Measurements from ENCODE around the gene ASIC2. TPM values are rescaled to one million over a fixed set of nuclear protein-coding genes. Genes with fewer than 3 reads are reported as not detected.

The ASIC2 gene
- total RNA-seq, 3 donors from 2014 or later = 0.84 to 4.6 (median 0.98) TPM

DNA sequence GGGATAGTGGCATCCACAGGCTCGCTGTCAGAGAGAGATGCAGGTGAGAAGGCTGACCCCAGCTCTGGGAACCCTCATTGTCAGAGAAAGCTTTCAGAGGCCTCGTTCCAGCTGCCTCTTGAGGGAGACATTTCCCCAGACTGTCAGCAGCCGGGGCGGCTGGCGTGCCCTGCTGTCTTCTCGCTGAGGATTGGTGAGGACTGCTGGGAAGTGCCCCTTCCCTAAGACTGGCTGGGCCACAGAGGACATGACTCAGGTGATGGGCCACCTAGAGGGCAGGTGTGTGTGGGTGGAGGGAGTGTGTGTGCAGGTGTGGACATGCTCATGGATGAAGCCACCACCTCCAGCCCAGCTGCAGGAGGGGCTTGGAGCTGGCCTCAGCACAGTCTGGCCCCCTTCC, 276.2 kb downstream of the ASIC2 start:
- Histone ChIP-seq H3K36me3 (ENCODE audit: low read depth) (no peaks in the 10 kb centered on the region), H3K9me3 (no peaks in the 10 kb centered on the region), H3K4me1 (ENCODE audit: low read depth) (no peaks in the 10 kb centered on the region), H3K4me3 (no peak overlapping the region)
- intact Hi-C loops (cut with DNase I, micrococcal nuclease) = no loop called here
- TF ChIP-seq, protein P1, sequence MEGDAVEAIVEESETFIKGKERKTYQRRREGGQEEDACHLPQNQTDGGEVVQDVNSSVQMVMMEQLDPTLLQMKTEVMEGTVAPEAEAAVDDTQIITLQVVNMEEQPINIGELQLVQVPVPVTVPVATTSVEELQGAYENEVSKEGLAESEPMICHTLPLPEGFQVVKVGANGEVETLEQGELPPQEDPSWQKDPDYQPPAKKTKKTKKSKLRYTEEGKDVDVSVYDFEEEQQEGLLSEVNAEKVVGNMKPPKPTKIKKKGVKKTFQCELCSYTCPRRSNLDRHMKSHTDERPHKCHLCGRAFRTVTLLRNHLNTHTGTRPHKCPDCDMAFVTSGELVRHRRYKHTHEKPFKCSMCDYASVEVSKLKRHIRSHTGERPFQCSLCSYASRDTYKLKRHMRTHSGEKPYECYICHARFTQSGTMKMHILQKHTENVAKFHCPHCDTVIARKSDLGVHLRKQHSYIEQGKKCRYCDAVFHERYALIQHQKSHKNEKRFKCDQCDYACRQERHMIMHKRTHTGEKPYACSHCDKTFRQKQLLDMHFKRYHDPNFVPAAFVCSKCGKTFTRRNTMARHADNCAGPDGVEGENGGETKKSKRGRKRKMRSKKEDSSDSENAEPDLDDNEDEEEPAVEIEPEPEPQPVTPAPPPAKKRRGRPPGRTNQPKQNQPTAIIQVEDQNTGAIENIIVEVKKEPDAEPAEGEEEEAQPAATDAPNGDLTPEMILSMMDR (IDR thresholded peaks at IDR 0.05) = no peak
- ATAC-seq (no peak), DNase-seq (no peak)

DNA sequence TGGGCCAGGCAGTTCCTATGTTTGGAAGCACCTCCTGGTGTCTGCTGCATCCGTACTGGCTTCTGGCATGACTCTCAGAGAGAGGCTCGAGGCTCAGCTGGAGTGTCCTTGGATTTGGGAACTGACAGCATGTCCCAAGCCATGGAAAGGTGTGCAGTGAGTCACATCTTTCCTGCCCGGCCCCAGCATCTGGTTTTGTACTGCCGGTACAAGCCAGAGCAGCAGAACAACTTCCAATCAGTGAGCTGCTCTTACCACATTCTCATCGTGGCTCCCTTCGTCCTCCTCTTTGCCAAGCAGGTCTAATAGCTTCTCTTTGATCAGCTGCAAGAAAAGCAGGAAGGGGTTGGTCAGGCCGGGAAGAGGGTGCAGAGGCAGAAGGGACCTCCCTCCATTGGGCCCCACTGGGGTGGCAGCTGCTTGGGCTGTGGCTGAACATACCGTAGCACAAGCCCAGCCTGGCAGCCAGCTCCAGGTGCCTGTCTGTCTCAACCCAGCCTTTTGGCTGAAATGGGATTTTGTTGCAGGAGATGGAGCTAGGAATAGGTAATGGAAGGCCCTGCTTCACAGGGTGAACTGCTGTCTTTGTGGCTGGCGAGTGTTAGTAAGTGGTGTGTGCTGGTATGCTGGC, 277.3 kb downstream of the ASIC2 start:
- DNase-seq = no peak
- intact Hi-C loops (cut with DNase I, micrococcal nuclease) = no loop called here
- no peak overlapping the region for H3K4me3 ChIP-seq
- no peaks in the 10 kb centered on the region for H3K4me1 ChIP-seq (ENCODE audit: low read depth)
- TF ChIP-seq, protein P1 (IDR thresholded peaks at IDR 0.05) = no peak
- H3K9me3 ChIP-seq = no peaks in the 10 kb centered on the region
- ATAC-seq = no peak
- H3K36me3 ChIP-seq (ENCODE audit: low read depth) = no peaks in the 10 kb centered on the region

DNA sequence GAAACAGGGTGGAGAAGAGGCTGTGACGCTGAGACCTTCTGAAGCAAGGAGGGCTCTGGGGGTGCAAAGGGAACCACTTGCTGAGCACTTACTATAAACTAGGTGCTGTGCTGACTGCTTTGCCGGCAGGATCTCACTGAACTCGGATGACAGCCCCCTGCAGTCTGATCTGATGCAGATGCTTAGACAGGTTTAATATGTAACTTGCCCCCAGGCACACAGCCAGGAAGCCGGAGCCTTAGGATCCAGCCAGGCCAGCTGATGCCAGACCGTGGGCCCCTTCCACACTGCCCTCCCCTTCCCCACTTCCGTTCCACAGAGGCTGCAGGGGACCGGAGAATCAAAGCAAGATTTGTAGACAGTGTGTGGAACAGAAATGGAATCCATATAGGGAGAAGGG, 278.3 kb downstream of the ASIC2 start:
- Histone ChIP-seq H3K36me3 (ENCODE audit: low read depth) (no peaks in the 10 kb centered on the region), H3K4me3 (no peak overlapping the region), H3K9me3 (no peaks in the 10 kb centered on the region), H3K4me1 (ENCODE audit: low read depth) (no peaks in the 10 kb centered on the region)
- TF ChIP-seq, protein P1 (IDR thresholded peaks at IDR 0.05) = no peak
- intact Hi-C loops (cut with DNase I, micrococcal nuclease) = no loop called here
- no peak for ATAC-seq
- no peak for DNase-seq

DNA sequence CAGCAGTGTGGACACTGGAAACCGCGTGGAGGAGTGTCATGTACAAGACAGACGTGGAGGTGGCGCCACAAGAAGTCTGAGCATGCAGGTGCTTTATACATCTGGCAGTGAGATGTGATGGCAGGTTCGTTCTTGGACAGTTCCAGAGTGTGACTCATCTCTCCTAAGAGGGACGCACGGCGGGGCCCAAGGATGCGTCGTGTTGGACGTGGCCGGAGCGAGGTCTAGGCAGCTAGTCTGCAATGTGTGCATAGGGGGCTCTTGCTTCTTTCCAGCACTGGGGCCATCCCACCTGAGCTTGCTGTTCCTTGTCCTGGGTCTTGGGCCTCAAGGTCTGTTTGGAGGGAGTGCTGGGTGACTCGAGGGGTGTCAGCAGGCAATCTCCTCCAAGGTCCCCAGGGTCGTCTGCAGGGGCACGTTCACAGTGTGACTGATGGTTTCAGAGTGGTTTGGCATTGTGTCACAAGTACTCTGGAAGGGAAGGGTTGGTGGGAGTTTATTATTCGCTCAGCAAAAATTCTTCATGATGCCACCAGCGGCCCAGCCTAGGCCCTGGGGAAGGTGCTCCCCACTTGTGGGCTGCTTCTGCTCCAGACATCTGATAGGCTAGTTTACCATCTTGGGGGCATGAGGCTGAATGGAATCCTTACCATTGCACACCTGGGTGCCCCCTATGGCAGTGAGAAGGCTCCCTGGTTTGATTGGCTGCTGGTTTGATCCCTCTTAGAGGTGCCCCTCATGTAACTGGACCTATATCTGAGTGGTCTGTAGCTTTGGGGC, 279.3 kb downstream of the ASIC2 start:
- no peaks in the 10 kb centered on the region for H3K4me1 ChIP-seq (ENCODE audit: low read depth)
- TF ChIP-seq, protein P1 (IDR thresholded peaks at IDR 0.05) = no peak
- H3K4me3 ChIP-seq = no peak overlapping the region
- no peak for DNase-seq
- H3K9me3 ChIP-seq = no peaks in the 10 kb centered on the region
- intact Hi-C loops (cut with DNase I, micrococcal nuclease) = no loop called here
- ATAC-seq = no peak
- H3K36me3 ChIP-seq (ENCODE audit: low read depth) = no peaks in the 10 kb centered on the region

DNA sequence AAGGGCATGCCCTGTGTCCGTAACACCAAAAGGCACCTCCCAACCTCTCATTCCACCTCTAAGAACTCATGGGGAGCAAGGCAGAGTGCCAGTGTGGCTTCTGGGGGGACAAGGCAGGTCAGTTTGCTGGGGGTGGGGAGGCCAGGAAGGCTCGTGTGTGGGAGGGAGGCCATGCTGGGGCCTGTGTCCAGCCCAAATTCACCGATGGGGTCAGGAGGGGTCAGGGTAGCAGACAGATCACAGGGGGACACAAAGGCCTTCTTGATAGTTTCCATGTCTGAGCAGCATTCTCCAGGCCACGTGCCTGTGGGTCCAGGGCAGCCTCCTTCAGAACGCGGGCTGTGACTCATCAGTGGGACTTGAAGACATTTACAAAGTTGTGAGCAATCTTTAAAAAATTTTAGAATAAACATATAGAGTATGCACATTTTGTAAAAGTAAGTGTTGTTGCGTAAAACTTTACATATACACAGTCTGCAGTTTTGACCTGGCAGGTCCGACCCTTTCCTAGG, 280.5 kb downstream of the ASIC2 start:
- Histone ChIP-seq H3K36me3 (ENCODE audit: low read depth) (no peaks in the 10 kb centered on the region), H3K4me3 (no peak overlapping the region), H3K4me1 (ENCODE audit: low read depth) (no peaks in the 10 kb centered on the region), H3K9me3 (no peaks in the 10 kb centered on the region)
- no peak for DNase-seq
- intact Hi-C loops (cut with DNase I, micrococcal nuclease) = no loop called here
- TF ChIP-seq, protein P1 (IDR thresholded peaks at IDR 0.05) = no peak
- ATAC-seq = no peak

All from mucosa of descending colon (tissue), 3 donors.